Cardiac ventricle fibroblast (primary cell): ENCODE results near the gene BSPH1. TPM values are rescaled to one million over a fixed set of nuclear protein-coding genes. Genes with fewer than 3 reads are reported as not detected.

Experiments
- total RNA-seq: library from RNA; depleted of rRNA; stranded (reverse); fragments of >200 nt; gene quantifications from 2 replicates; pipeline ENCODE4 v1.2.3, GENCODE V29; 2015

BSPH1 gene, protein sequence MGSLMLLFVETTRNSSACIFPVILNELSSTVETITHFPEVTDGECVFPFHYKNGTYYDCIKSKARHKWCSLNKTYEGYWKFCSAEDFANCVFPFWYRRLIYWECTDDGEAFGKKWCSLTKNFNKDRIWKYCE
- total RNA-seq = not detected in 2 replicates

DNA sequence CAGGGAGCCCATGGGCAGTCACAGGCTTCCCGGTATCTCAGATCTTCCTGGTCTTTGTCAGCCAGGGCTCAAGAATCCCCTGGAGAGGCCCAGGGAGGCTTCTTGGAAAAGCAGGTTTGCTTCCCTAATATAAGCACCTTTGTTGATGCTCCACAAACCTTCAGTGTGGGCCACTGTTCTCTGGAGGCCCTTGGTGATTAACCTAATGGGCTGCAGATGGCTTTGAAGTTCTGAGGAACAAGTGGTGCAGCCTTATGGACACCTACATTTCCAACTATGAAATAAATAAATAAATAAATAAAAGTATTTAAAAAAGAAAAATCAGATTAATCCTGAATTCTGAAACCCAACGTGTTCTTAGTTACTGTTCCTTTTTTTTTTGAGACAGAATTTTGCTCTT is at the start of gene BSPH1:
Gene BSPH1, minus strand, starts transcription at position 101 of the 400 bp plus-strand sequence. Its CDS starts 89 bp downstream, at position 12.

DNA sequence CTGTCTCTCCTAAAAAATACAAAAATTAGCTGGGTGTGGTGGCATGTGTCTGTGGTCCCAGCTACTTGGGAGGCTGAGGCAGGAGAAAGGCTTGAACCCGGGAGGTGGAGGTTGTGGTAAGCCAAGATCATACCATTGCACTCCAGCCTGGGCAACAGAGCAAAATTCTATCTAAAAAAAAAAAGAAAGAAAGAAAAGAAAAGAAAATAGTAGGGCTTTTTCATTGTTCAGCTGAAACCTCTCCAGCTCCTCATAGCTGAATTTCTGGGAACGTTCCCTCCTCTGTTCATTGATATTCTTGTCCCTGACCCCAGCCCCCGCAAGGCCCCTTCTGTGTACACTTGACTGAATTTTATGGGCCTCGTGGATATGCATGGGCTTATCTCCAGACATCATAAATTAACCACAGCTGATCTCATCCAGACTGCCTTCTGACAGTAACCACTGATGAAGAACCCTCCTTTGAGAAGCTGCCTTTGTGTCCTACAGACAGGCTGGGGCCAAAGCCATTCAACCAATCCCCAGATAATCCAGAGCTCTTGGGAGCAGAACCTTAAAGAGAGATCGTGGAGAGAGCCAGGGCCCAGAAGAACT is 2.3 kb upstream of the BSPH1 start, which contains the start of gene ELSPBP1:
Gene ELSPBP1, plus strand, starts transcription at position 424 of the 594 bp plus-strand sequence. CDS start 14,036 bp downstream, outside the sequence.

Other genes starting within 250 kb of the BSPH1 start
- gene NOP53, start 246.6 kb downstream of the BSPH1 start, total RNA-seq = 309 and 350 TPM in 2 replicates
- 145 and 163 TPM in 2 replicates for gene SELENOW, start 213.5 kb downstream of the BSPH1 start, total RNA-seq
- gene TPRX1, start 187.6 kb downstream of the BSPH1 start, total RNA-seq = not detected in 2 replicates
- not detected in 2 replicates for gene CRX, start 170.2 kb downstream of the BSPH1 start, total RNA-seq
- gene TPRX2, start 132.9 kb downstream of the BSPH1 start, total RNA-seq = not detected in 2 replicates
- not detected in 2 replicates for gene SULT2A1, start 105.9 kb downstream of the BSPH1 start, total RNA-seq
- not detected in 2 replicates for gene ELSPBP1, start 2.5 kb upstream of the BSPH1 start, total RNA-seq
- gene CABP5, start 51.9 kb upstream of the BSPH1 start, total RNA-seq = not detected in 2 replicates
- gene PLA2G4C, start 118.6 kb upstream of the BSPH1 start, total RNA-seq = 0.83 and 2.6 TPM in 2 replicates
- 5.3 and 11.1 TPM in 2 replicates for gene LIG1, start 178.2 kb upstream of the BSPH1 start, total RNA-seq
- 1.6 and 4.2 TPM in 2 replicates for gene ZSWIM9, start 178.5 kb upstream of the BSPH1 start, total RNA-seq